ES-I3 (cell line): ENCODE data around the gene PLS3.
A peak's percentile ranks its signal among the peaks of the same experiment; 100 is the strongest.

Experiments used
- H3K36me3 ChIP-seq: 2 replicates; pipeline ENCODE4 v1.6.1; 2013; ENCODE audit warnings: mild to moderate bottlenecking, low read length, control low read depth, moderate library complexity; ENCODE audit not compliant: insufficient read depth
- H3K4me1 ChIP-seq: 2 replicates; pipeline ENCODE4 v1.6.1; 2013; ENCODE audit warnings: mild to moderate bottlenecking, control low read depth, low read length; ENCODE audit not compliant: insufficient read depth
- H3K9ac ChIP-seq: 2 replicates; pipeline ENCODE4 v1.6.1; 2013; ENCODE audit warnings: low read depth, mild to moderate bottlenecking, low read length, moderate library complexity
- H3K9me3 ChIP-seq: 2 replicates; pipeline ENCODE4 v1.6.1; 2013; ENCODE audit warnings: mild to moderate bottlenecking, low read length, moderate library complexity; ENCODE audit not compliant: control insufficient read depth, insufficient read depth

PLS3 gene

DNA sequence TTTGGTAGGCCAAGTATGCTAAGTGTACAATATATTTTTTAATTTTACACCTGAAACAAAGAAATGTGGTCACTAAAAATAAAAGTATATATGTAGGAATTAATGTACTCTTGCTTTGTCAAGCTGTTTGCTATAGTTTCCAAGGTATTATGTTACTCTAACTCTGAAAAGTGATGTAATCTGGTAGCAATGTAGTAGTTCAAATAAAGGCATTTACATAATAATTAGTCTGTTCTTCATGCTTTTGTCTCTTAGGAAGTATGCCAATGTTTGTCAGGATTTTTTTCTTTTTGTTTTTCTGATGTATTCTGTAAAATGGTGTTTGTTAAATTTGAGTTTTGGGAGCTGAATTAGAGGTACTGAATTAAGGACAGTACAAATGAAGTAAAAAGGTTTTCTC is 89.5 kb downstream of the PLS3 start:
- peak overlapping the region; percentile 35; the same call in 1 of the 2 replicates for H3K9ac ChIP-seq
- H3K9me3 ChIP-seq, result no peaks in the 10 kb centered on the region
- peaks cover 42% of the 10 kb centered on the region for H3K4me1 ChIP-seq
- H3K36me3 ChIP-seq, result peaks cover 18% of the 10 kb centered on the region

DNA sequence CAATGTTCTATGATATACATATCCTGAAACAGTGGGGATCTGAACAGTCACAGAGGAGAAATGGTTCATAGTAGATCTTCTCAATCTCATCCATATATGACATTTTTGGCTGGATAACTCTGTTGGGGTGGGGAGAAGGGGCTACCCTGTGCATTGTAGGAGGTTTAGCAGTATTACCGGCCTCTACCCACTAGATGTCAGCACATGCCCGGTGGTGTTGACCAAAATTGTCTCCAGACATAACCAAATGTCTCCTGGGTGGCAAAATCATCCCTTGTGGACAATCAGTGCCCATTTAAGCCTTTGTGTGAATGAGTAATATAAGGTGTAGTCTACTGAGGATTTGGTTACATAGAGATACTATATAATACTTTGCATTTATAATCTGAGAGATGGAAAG is 89.9 kb downstream of the PLS3 start:
- Histone ChIP-seq H3K4me1 (peaks cover 42% of the 10 kb centered on the region), H3K9ac (peak overlapping the region; percentile 35; the same call in 1 of the 2 replicates), H3K9me3 (no peaks in the 10 kb centered on the region), H3K36me3 (peaks cover 18% of the 10 kb centered on the region)

DNA sequence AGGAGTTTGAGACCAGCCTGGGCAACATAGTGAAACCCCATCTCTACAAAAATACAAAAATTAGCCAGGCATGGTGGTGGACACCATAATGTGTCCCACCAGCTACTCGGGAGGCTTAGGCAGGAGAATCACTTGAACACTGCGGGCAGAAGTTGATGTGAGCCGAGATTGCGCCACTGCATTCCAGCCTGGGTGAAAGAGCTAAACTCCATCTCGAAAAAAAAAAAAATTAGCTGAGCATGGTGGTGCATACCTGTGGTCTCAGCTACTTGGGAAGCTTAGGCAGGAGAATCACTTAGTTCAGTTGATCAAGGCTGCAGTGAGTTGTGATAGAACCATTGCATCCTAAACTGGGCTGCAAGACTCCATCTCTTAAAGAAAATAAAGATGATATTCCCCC is 91.2 kb downstream of the PLS3 start:
- Histone ChIP-seq H3K4me1 (peaks cover 42% of the 10 kb centered on the region), H3K36me3 (peaks cover 18% of the 10 kb centered on the region), H3K9me3 (no peaks in the 10 kb centered on the region), H3K9ac (no peak overlapping the region)

DNA sequence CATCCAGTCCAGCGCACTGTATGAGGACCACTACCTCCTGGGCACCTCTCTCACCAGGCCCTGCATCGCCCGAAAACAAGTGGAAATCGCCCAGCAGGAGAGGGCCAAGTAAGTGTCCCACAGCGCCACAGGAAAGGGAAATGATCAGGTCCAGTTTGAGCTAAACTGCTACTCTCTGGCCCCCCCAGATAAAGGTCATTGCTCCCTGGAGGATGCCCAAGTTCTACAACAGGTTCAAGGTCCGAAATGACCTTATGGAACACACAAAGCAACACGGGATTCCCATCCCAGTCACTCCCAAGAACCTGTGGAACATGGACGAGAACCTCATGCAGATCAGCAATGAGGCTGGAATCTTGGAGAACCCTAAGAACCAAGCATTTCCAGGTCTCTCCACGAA is 104.1 kb downstream of the PLS3 start:
- Histone ChIP-seq H3K36me3 (peaks cover 3% of the 10 kb centered on the region; the same call in 1 of the 2 replicates), H3K9me3 (peaks cover 5% of the 10 kb centered on the region)

DNA sequence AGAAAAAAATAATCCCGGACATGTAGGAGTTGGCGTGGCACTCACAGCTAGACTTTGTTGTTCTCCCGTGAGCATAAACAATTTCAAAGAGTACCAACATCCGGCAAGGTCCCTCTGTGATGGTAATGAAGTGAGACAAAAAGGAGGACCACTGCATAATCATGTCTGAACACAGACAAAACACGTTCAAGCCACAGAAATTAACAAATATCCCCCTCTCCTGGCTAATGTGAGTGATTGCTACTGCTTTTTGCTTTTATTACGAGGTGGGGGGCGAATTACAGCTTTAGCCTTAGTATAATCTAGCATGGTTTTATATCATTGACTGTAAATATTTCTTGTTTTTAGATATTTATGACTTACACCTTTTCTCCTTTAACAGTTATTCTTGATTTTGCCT is 118.5 kb downstream of the PLS3 start:
- Histone ChIP-seq H3K9me3 (no peaks in the 10 kb centered on the region), H3K4me1 (peaks cover 17% of the 10 kb centered on the region), H3K9ac (no peak overlapping the region), H3K36me3 (no peaks in the 10 kb centered on the region)

More for the DNA sequence above, 104.1 kb downstream of the PLS3 start:
- Histone ChIP-seq H3K4me1 (no peaks in the 10 kb centered on the region), H3K9ac (no peak overlapping the region)

DNA sequence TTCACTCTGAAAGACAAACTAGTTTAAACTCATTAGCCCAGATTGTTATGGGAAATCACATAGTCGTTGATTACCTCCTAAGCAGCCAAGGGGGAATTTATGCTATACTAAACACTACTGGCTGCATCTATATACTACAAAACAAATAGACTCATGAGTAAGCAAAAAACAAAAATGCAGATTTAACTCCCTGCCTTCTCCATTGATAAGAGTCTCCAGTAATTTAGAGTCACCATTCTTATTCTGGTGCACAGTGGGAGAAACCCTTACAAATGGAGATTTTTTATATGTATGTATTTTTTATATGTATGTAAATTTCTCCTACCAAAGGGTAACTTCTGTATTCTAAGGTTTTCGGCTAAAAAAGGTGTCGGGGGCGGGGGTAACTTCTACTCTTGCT is 126.6 kb downstream of the PLS3 start:
- Histone ChIP-seq H3K4me1 (peaks cover 32% of the 10 kb centered on the region), H3K9me3 (no peaks in the 10 kb centered on the region), H3K36me3 (no peaks in the 10 kb centered on the region), H3K9ac (no peak overlapping the region)

DNA sequence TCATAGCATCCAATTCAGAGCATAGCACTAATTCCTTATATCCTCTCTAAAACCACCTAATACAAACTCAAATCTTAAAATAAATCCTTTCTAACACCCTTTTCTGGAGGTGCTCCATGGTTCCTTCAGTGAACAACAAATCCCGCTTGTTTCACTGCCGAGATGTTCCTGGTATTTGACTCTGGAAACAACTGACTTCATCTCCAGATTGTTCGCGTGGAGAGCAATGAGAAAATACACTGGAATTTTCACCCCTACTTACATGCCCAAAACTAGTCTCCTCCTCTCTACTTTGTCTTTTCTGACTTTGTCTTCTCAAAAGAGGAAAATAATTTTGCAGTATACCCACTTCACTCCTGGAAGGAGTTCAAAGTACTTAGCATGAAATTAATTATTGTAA is 129.0 kb downstream of the PLS3 start:
- Histone ChIP-seq H3K4me1 (peaks cover 34% of the 10 kb centered on the region), H3K36me3 (no peaks in the 10 kb centered on the region), H3K9ac (peak overlapping the region; percentile 31; the same call in 1 of the 2 replicates), H3K9me3 (no peaks in the 10 kb centered on the region)

DNA sequence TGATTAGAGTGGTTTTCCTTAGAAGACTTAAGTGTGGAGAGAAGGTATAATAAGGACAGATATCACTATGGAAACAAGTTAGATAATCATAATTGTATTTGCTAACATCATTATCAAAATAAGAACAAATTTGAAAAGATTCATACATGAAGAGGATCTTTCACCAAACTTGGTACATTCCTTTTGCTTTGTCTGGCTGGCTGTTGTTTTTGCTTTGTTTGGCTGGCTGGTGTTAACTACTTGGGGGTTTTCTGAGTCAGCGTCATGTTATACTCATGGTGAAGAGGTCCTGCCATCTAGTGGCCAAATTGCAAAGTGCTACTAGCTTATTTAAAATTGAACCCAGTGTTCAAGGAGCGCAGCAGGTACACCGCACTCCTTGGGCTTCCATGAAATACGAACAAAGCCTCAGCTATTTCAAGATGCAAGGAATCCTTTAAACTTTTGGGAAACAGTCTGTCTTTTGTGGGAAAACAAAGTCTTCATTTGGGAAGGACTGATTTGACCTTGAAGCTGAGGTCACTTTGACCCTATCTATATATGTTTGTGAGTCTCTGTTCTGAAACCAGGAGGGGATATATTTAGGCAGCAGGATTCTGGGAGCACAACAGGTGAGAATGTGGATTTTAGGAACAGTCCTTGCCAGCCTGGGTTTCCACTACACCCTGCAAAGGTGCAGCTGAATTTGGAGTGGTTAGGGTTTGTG is 129.7 kb downstream of the PLS3 start:
- Histone ChIP-seq H3K4me1 (peaks cover 40% of the 10 kb centered on the region), H3K36me3 (no peaks in the 10 kb centered on the region), H3K9ac (peak overlapping the region; percentile 31; the same call in 1 of the 2 replicates), H3K9me3 (no peaks in the 10 kb centered on the region)

DNA sequence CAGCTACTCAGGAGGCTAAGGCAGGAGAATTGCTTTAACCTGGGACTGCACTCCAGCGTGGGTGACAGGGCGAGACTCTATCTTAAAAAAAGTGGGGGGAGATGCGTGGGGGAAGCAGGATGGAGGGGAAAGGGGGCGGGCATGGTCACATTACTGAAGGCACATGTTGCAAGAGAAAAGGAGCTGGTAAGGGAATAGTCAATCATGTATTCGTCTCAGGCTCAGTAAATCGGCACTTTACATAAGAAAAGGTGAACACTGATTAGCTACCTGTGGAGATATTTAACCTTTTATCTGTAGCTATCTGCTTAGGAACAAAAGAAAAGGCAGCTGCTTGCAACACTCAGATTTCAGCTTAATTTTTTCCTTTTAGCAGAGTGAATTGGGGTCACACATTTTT is 132.5 kb downstream of the PLS3 start:
- Histone ChIP-seq H3K9me3 (no peaks in the 10 kb centered on the region), H3K9ac (peak overlapping the region; percentile 15; the same call in 1 of the 2 replicates), H3K4me1 (peaks cover 39% of the 10 kb centered on the region), H3K36me3 (no peaks in the 10 kb centered on the region)

DNA sequence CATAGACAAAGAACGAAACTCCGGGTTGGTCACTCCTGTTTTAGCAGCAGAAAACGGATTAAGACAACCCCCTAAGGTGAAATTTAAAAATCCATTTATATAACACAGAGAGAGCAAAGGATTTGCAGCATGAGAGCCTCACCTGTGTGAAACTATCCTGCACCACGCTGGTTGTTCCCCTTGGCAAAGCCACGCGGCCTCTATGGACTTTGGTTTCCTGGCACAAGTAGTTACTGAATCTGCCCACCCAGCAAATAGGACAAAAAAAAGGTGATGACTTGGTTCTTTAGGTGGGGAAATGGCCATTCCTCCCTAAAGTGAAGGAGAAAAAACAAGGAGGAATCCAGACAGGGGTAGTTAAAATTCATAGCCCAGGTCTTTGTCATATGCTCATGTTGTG is 133.1 kb downstream of the PLS3 start:
- peak overlapping the region; percentile 15; the same call in 1 of the 2 replicates for H3K9ac ChIP-seq
- H3K36me3 ChIP-seq, result no peaks in the 10 kb centered on the region
- no peaks in the 10 kb centered on the region for H3K9me3 ChIP-seq
- H3K4me1 ChIP-seq, result peaks cover 39% of the 10 kb centered on the region

DNA sequence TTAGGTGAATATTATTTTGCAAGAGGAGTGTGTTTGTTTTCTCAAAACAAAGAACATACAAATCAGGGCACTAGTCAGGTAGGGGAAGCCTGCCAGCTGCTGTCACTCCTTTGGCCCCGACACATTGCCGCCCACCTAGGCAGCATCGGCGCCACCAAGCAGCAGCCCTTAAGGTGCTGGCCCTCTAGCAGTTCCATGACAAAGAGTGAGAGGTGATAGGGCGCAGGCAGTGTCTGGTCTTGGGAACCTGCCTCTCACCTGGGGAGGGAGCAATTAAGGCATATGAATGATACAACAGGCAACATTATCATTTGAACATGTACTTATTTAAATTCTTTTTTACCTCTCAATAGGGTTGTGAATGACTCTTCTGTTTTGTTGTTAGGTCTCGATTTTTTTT is 135.1 kb downstream of the PLS3 start:
- Histone ChIP-seq H3K9me3 (no peaks in the 10 kb centered on the region), H3K36me3 (no peaks in the 10 kb centered on the region), H3K4me1 (peaks cover 28% of the 10 kb centered on the region), H3K9ac (no peak overlapping the region; the same call in 1 of the 2 replicates)

DNA sequence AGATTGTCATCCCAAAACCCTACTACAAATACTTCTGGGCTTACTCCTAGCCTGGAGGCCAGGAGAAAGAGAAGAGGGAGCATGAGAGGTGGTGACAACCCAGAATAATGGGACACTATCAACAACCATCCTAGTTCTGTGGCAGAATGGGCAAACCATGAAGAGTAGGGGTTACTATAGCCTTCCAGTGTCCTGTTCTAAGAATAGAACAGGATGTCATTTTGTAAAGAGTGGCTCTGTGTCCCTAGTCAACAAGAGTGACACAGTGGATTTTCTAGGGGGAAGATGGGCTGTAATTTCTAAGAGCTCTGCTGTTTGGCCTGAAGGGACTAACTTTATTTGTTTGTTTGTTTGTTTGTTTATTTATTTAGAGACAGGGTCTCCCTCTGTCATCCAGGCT is 136.0 kb downstream of the PLS3 start:
- peaks cover 27% of the 10 kb centered on the region for H3K4me1 ChIP-seq
- H3K9me3 ChIP-seq, result no peaks in the 10 kb centered on the region
- H3K9ac ChIP-seq, result no peak overlapping the region

DNA sequence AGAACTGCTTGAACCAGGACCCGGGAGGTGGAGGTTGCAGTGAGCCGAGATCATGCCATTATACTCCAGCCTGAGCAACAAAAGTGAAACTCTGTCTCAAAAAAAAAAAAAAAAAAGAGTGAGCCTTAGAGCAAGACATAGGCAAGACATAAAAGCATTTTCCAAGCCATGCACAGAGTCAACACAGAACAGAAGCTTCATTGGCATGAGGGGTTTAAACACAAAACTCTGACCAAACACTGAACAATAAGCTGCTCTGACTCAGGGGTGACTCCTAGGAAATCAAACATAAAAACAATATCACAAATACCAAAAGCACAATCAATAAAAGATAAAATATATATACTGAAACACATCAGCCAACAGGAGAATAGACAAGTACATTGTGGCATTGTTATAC is 136.8 kb downstream of the PLS3 start:
- H3K36me3 ChIP-seq, result no peaks in the 10 kb centered on the region
- peaks cover 29% of the 10 kb centered on the region for H3K4me1 ChIP-seq
- H3K9me3 ChIP-seq, result no peaks in the 10 kb centered on the region

More for the DNA sequence above, 136.0 kb downstream of the PLS3 start:
- no peaks in the 10 kb centered on the region for H3K36me3 ChIP-seq

More for the DNA sequence above, 136.8 kb downstream of the PLS3 start:
- no peak overlapping the region for H3K9ac ChIP-seq
